Erythroblast (primary cell): ENCODE data around the gene PRKG1.

Experiments used
- GATA1 ChIP-seq: IDR thresholded peaks from 2 replicates; pipeline ENCODE4 v1.6.1; 2011; ENCODE audit warnings: low read depth, mild to moderate bottlenecking, control low read depth, low read length, moderate library complexity
- POLR2A ChIP-seq: IDR thresholded peaks from 2 replicates; pipeline ENCODE4 v1.6.1; 2011; ENCODE audit warnings: mild to moderate bottlenecking, low read length

DNA sequence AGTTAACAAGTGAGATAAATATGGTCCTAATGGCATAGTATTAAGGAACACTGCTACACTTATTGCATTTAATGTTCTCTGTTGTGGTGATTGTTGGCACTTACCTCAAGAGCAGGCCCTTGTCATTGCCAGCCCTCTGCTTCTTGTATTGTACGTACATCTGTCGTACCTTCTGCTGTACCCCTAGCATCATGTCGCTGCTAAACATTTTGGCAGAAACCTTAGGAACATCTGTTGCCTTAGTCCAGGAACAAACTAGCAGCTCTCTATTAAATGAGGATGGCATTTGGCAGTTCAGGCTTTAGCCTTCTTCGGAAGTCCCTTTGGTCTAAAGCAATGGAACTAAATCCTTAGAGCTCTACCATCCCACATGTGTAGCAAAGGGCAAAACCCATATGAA lies 47.6 kb downstream of the PRKG1 start:
- TF ChIP-seq POLR2A = no peak
- TF ChIP-seq GATA1 = no peak
